Upper lobe of left lung (tissue), 6 donors: Measurements from ENCODE around the gene MT2A. TPM values are rescaled to one million over a fixed set of nuclear protein-coding genes. Genes with fewer than 3 reads are reported as not detected.

Source experiments
- ATAC-seq, 2 donors: fragments of 200-7000 bp; cut with Tn5 transposase; one replicate each; pipeline ENCODE4 v1.9.1; 2022; ENCODE audit warnings: mild to moderate bottlenecking in 2 of 2, moderate library complexity in 2 of 2; ENCODE audit not compliant: low FRiP score in 2 of 2
- DNase-seq, 2 donors: peaks; one replicate each; pipeline ENCODE4 v3.0.0-alpha.2; 2019 to 2020
- H3K27ac ChIP-seq, 4 donors: fragments of 200-600 bp; sonication (generic); one replicate each; pipeline ENCODE4 v1.5.1; 2016 to 2019
- H3K27me3 ChIP-seq, 4 donors: fragments of 200-600 bp; sonication (generic); one replicate each; pipeline ENCODE4 v1.5.1; 2017 to 2019
- H3K36me3 ChIP-seq, 4 donors: fragments of 200-600 bp; sonication (generic); one replicate each; pipeline ENCODE4 v1.5.1; 2016 to 2019
- H3K4me1 ChIP-seq, 4 donors: fragments of 200-600 bp; sonication (generic); one replicate each; pipeline ENCODE4 v1.5.1; 2018 to 2019
- H3K4me3 ChIP-seq, 4 donors: fragments of 200-600 bp; sonication (generic); one replicate each; pipeline ENCODE4 v1.5.1; 2017 to 2019; ENCODE audit warnings: mild to moderate bottlenecking in 2 of 4, moderate library complexity in 1 of 4
- H3K9me3 ChIP-seq, 4 donors: fragments of 200-600 bp; sonication (generic); one replicate each; pipeline ENCODE4 v1.5.1; 2018 to 2019
- CTCF ChIP-seq, 6 experiments: fragments of 450-650 bp in 4 of 6; fragments of 200-600 bp in 2 of 6; sonication (generic) in 2 of 6; IDR thresholded peaks; one replicate each; pipeline ENCODE4 v1.5.1; 2016 to 2019; ENCODE audit warnings: antibody characterized with exemption in 6 of 6
- EP300 ChIP-seq, 4 donors: sonication (generic); formaldehyde crosslinking; IDR thresholded peaks; one replicate each; pipeline ENCODE4 v1.5.1; 2017; ENCODE audit warnings: antibody characterized with exemption in 4 of 4, control low read depth in 2 of 4
- POLR2A ChIP-seq, 4 donors: fragments of 450-650 bp; IDR thresholded peaks; one replicate each; pipeline ENCODE4 v1.5.1; 2016 to 2017; ENCODE audit warnings: antibody characterized with exemption in 4 of 4, mild to moderate bottlenecking in 2 of 4
- POLR2AphosphoS5 ChIP-seq, 2 donors: sonication (generic); formaldehyde crosslinking; IDR thresholded peaks; one replicate each; pipeline ENCODE4 v1.5.1; 2017; ENCODE audit warnings: antibody characterized with exemption in 2 of 2
- WGBS, 2 donors: methylation state at CpG; one replicate each; pipeline ENCODE4 v1.1.5; 2017 to 2018; 5-methylcytosine and 5-hydroxymethylcytosine counted together
- total RNA-seq, 6 donors: library from RNA; depleted of rRNA in 4 of 6; stranded (reverse); fragments of >200 nt in 4 of 6; gene quantifications; one replicate each; pipeline versions ENCODE4 v1.1.0 to v1.2.1, GENCODE V29; 2016 to 2021
- donor health status: DM: no; HTN: no; CAD: no; lungs with moderate emphysema.
- donor health status: DM: no; HTN: yes; CAD: no; lungs with severe emphysema.

MT2A gene
- total RNA-seq, 6 donors from 2014 or later, result 137 to 552 (median 338) TPM

GRCh38 chr16:56632848-56633365, 24.5 kb downstream of the MT2A start:
- peaks cover 10 to 36% (median 15%) of the 10 kb centered on the region in 4 donors for H3K4me1 ChIP-seq
- H3K4me3 ChIP-seq, result peak overlapping the region; percentile 12 to 57 (median 50)
- DNase-seq (no peak), ATAC-seq (peak in 1 of 2 donors; percentile 2)
- TF ChIP-seq EP300 (IDR thresholded peaks at IDR 0.05) (peak in 2 of 4 donors; percentile 3 to 36), CTCF (IDR thresholded peaks at IDR 0.05) (no peak)
- no peaks in the 10 kb centered on the region for H3K9me3 ChIP-seq
- H3K36me3 ChIP-seq, result no peaks in the 10 kb centered on the region
- WGBS, 2 donors, result 41 to 53% methylated on average over 5 to 6 of the region's 6 CpGs
- H3K27me3 ChIP-seq, result peaks cover 0 to 11% (median 4%) of the 10 kb centered on the region in 4 donors
- peak overlapping the region; percentile 82 to 92 (median 87) for H3K27ac ChIP-seq

GRCh38 chr16:56633535-56633934, 25.2 kb downstream of the MT2A start:
- peak overlapping the region; percentile 82 to 92 (median 87) for H3K27ac ChIP-seq
- WGBS, 2 donors, result 55 to 71% methylated on average over 3 to 7 of the region's 7 CpGs
- peaks cover 0 to 15% (median 5%) of the 10 kb centered on the region in 4 donors for H3K27me3 ChIP-seq
- H3K4me3 ChIP-seq, result peak overlapping the region in 3 of 4 donors; percentile 45 to 57 (median 56)
- H3K36me3 ChIP-seq, result no peaks in the 10 kb centered on the region
- peaks cover 15 to 43% (median 19%) of the 10 kb centered on the region in 4 donors for H3K4me1 ChIP-seq
- H3K9me3 ChIP-seq, result no peaks in the 10 kb centered on the region
- DNase-seq (no peak), ATAC-seq (no peak)
- TF ChIP-seq POLR2A (IDR thresholded peaks at IDR 0.05) (no peak), EP300 (IDR thresholded peaks at IDR 0.05) (no peak), POLR2AphosphoS5 (IDR thresholded peaks at IDR 0.05) (no peak), CTCF (IDR thresholded peaks at IDR 0.05) (no peak)

DNA sequence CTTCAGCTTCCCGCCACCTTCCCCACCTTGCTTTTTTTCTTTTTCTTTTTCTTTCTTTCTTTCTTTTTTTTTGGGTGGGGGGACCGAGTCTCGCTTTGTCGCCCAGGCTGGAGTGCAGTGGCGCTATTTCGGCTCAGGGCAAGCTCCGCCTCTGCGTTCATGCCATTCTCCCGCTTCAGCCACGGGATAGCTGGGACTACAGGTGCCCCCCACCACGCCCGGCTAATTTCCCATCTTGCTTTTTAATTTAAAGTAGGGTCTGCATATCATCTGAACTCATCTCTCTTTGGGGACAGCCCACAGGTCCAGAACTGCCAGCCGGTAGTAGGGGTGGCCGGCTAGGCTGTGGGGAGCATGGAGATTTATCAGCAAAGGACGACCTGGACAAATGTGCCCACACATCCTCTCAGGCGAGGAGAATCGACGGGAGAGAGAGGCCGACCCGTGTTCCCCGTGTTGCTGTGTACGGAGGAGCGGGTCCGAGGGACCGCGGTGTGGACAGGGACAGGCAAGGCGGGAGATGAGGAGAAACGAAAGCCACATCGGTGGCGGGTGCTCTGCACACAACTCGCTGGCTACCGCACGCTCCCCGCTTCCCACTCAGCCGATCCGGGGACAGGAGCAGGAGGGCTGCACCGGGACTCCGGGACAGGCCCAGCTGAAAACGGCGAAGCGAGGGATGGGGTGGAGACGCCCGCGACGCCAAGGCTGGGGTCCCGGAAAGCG, 26.5 kb downstream of the MT2A start:
- H3K4me1 ChIP-seq, result peaks cover 16 to 50% (median 28%) of the 10 kb centered on the region in 4 donors
- H3K9me3 ChIP-seq, result no peaks in the 10 kb centered on the region
- peaks cover 0 to 18% (median 5%) of the 10 kb centered on the region in 4 donors for H3K27me3 ChIP-seq
- H3K27ac ChIP-seq, result peak overlapping the region in 1 of 4 donors; percentile 92
- 51 to 58% methylated on average over 42 to 47 of the region's 47 CpGs for WGBS, 2 donors
- ATAC-seq, result no peak
- DNase-seq, result no peak
- H3K36me3 ChIP-seq, result no peaks in the 10 kb centered on the region
- no peak for TF ChIP-seq POLR2A (IDR thresholded peaks at IDR 0.05)
- TF ChIP-seq POLR2AphosphoS5 (IDR thresholded peaks at IDR 0.05), result no peak
- no peak for TF ChIP-seq CTCF (IDR thresholded peaks at IDR 0.05)
- no peak for TF ChIP-seq EP300 (IDR thresholded peaks at IDR 0.05)
- peak overlapping the region; percentile 6 to 56 (median 29) for H3K4me3 ChIP-seq

- 31 to 60% methylated on average over 19 to 21 of the region's 40 CpGs for WGBS, 2 donors
- no peaks in the 10 kb centered on the region for H3K9me3 ChIP-seq
- H3K27me3 ChIP-seq, result peaks cover 0 to 18% (median 5%) of the 10 kb centered on the region in 4 donors
- ATAC-seq, result no peak
- peak overlapping the region in 2 of 4 donors; percentile 13 to 56 for H3K4me3 ChIP-seq
- H3K36me3 ChIP-seq, result no peaks in the 10 kb centered on the region
- H3K27ac ChIP-seq, result no peak overlapping the region
- peaks cover 16 to 50% (median 28%) of the 10 kb centered on the region in 4 donors for H3K4me1 ChIP-seq
- peak in 1 of 2 donors; percentile 85 for DNase-seq
- TF ChIP-seq POLR2A (IDR thresholded peaks at IDR 0.05), result no peak
Measured at GRCh38 chr16:56635441-56635967, 27.1 kb downstream of the MT2A start.

DNA sequence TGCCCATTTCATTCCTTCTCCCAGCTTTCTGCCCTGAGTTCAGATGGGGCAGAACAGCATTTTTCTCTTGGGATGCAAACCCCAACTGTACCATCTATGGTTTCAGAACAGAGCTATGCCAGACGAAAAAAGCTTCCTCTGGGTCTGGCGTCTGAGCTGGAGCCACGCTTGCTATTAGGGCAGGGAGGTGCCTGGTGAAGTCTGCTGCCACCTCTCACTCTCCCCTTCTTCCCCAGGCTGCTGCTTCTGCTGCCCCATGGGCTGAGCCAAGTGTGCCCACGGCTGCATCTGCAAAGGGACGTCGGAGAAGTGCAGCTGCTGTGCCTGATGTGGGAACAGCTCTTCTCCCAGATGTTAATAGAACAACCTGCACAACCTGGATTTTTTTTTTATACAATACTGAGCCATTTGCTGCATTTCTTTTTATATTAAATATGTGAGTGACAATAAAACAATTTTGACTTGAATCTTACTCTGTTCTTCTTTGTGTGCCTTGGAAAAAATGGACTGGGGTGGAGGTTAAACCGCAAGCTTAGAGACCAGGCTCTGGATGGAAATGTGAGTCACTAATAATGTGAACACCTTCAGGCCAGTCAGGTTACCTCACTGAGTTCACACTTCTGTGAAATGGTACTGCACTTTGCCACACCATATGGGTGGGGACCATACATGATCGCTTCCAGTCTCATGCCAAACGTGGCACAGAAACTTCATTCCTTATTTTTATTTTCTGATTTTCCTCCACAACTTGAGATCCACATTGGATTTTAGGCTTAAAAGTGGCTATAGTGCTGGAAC, 28.4 kb downstream of the MT2A start:
- TF ChIP-seq CTCF (IDR thresholded peaks at IDR 0.05) (no peak), POLR2AphosphoS5 (IDR thresholded peaks at IDR 0.05) (no peak), POLR2A (IDR thresholded peaks at IDR 0.05) (no peak), EP300 (IDR thresholded peaks at IDR 0.05) (no peak)
- DNase-seq (no peak), ATAC-seq (no peak)
- WGBS, 2 donors, result 56 to 64% methylated on average over 9 of the region's 9 CpGs
- Histone ChIP-seq H3K27ac (no peak overlapping the region), H3K4me1 (peaks cover 16 to 44% (median 27%) of the 10 kb centered on the region in 4 donors), H3K27me3 (peaks cover 0 to 18% (median 5%) of the 10 kb centered on the region in 4 donors), H3K4me3 (no peak overlapping the region), H3K9me3 (no peaks in the 10 kb centered on the region), H3K36me3 (no peaks in the 10 kb centered on the region)
